Neural cell (in vitro differentiated cells): ENCODE results near the gene NOLC1.

Experiments used
- CTCF ChIP-seq: fragments of 450-650 bp; IDR thresholded peaks from 2 replicates; pipeline ENCODE4 v1.5.1; 2014; ENCODE audit warnings: antibody characterized with exemption, mild to moderate bottlenecking, moderate library complexity; ENCODE audit not compliant: poor library complexity, severe bottlenecking
- POLR2AphosphoS5 ChIP-seq: IDR thresholded peaks from 2 replicates; pipeline ENCODE4 v1.6.1; 2012

GRCh38 chr10:102153093-102153620 is 968 bp downstream of the NOLC1 start:
- TF ChIP-seq CTCF = no peak
- no peak for TF ChIP-seq POLR2AphosphoS5
